GM21390 (cell line): ENCODE results near the gene FGD3.

ENCODE experiments used
- ATAC-seq: cut with Tn5 transposase; IDR thresholded peaks from one replicate; pipeline ENCODE4 v1.9.1; 2021; ENCODE audit not compliant: unreplicated experiment

FGD3 gene

GRCh38 chr9:93068956-93069355 is 121.6 kb downstream of the FGD3 start:
- no peak for ATAC-seq

- ATAC-seq: no peak
Measured at GRCh38 chr9:93071464-93071863, 124.1 kb downstream of the FGD3 start.

GRCh38 chr9:93072383-93072795 is 125.1 kb downstream of the FGD3 start:
- no peak for ATAC-seq

- no peak for ATAC-seq
Measured at GRCh38 chr9:93076101-93076791, 128.9 kb downstream of the FGD3 start.

GRCh38 chr9:93076792-93077128 is 129.4 kb downstream of the FGD3 start:
- no peak for ATAC-seq

GRCh38 chr9:93077367-93077766 is 130.0 kb downstream of the FGD3 start:
- no peak for ATAC-seq

- ATAC-seq: no peak
Measured at GRCh38 chr9:93077811-93078210, 130.5 kb downstream of the FGD3 start.

GRCh38 chr9:93079371-93079770 is 132.0 kb downstream of the FGD3 start:
- ATAC-seq: no peak

GRCh38 chr9:93080406-93080805 is 133.1 kb downstream of the FGD3 start:
- no peak for ATAC-seq

GRCh38 chr9:93081081-93081529 is 133.8 kb downstream of the FGD3 start:
- no peak for ATAC-seq

- ATAC-seq: no peak
Measured at GRCh38 chr9:93081931-93082330, 134.6 kb downstream of the FGD3 start.

GRCh38 chr9:93082841-93083411 is 135.6 kb downstream of the FGD3 start:
- no peak for ATAC-seq

GRCh38 chr9:93083592-93084470 is 136.5 kb downstream of the FGD3 start:
- ATAC-seq: no peak

GRCh38 chr9:93084471-93084881 is 137.2 kb downstream of the FGD3 start:
- ATAC-seq: no peak

- no peak for ATAC-seq
Measured at GRCh38 chr9:93085676-93086075, 138.4 kb downstream of the FGD3 start.
